ENCODE results near the gene NPEPL1. TPM values are rescaled to one million over a fixed set of nuclear protein-coding genes. Genes with fewer than 3 reads are reported as not detected.

Gene NPEPL1
- total RNA-seq, 1 experiment from 2014 or later, result 41.9 TPM

DNA sequence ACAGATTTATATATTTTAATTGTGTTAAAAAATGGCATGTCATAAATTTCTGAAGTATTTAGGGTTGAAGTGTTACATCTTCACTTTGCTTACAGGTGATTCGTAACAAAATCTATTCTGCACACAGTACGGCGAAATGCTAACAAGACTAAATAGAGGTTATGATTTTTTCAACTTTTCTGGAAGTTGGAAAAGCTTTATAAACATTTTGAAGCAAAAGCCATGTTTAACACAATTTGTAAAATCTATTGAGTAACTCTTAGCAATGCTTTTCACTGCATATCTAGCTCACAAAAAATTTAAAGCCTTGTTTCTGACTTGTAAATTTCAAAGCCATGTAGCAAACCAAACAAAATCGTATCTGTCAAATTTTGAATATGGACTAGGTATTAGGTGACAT, 38.3 kb upstream of the NPEPL1 start:
- ChIA-PET POLR2A (no interaction called here), CTCF (no interaction called here)
- no peaks in the 10 kb centered on the region for H3K27me3 Mint-ChIP-seq (ENCODE audit: insufficient read depth, unreplicated experiment)

DNA sequence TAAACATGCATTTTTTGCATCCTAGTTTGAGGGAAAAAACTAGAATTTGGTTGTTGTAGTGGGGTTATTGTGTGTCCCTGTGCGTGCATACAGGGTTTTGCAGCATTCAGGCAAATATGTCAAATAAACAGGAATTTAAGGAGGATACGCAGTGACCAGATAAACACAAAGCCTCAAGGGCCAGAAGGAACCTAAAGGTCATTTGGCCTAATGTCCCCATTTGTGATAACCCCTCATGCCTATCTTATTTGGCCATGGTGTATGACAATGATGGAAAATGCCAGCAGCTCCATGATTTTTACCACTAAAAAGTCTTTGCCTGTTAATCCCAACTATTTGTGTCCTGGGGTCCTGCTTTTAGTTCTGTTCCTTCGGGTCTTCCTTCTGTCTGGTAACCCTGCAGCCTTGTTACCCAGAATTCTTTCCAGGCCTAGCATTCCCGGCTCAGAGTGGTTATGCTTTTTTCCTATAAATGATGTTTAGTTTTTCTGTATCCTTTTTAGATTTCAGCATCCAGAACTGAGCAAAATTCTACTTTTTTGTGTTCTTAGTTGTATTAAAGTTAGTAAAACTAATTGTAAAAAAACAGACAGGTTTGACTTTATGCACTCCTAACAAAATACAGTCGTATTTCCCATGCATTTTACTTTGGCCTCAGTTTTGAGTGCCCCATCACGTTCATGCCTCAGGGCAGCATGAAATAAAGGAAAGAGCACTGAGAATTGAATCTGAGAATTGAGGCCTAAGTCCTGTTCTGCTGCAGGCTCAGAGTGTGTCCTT, 37.1 kb upstream of the NPEPL1 start:
- Histone ChIP-seq H3K4me1 (peaks cover 9% of the 10 kb centered on the region), H3K27me3 (replicated peaks; ENCODE audit: control insufficient read depth, insufficient read depth, low read length) (no peaks in the 10 kb centered on the region), H3K4me3 (ENCODE audit: low read depth, low read length) (no peak overlapping the region), H3K9me3 (no peaks in the 10 kb centered on the region), H3K36me3 (ENCODE audit: control insufficient read depth, insufficient read depth, low read length) (no peaks in the 10 kb centered on the region; the same call in 1 of the 2 replicates)
- H3K27me3 Mint-ChIP-seq (ENCODE audit: insufficient read depth, unreplicated experiment), result no peaks in the 10 kb centered on the region
- ChIA-PET POLR2A (no interaction called here), CTCF (no interaction called here)
- peaks cover 21% of the 10 kb centered on the region for H3K4me1 Mint-ChIP-seq (ENCODE audit: low read depth, unreplicated experiment)
- no peak overlapping the region for H3K4me3 Mint-ChIP-seq (ENCODE audit: unreplicated experiment)
- H3K36me3 Mint-ChIP-seq (ENCODE audit: insufficient read depth, unreplicated experiment), result peaks cover 28% of the 10 kb centered on the region
- intact Hi-C loops (cut with micrococcal nuclease; ENCODE audit: unreplicated experiment), result no loop called here
- TF ChIP-seq, protein P1, sequence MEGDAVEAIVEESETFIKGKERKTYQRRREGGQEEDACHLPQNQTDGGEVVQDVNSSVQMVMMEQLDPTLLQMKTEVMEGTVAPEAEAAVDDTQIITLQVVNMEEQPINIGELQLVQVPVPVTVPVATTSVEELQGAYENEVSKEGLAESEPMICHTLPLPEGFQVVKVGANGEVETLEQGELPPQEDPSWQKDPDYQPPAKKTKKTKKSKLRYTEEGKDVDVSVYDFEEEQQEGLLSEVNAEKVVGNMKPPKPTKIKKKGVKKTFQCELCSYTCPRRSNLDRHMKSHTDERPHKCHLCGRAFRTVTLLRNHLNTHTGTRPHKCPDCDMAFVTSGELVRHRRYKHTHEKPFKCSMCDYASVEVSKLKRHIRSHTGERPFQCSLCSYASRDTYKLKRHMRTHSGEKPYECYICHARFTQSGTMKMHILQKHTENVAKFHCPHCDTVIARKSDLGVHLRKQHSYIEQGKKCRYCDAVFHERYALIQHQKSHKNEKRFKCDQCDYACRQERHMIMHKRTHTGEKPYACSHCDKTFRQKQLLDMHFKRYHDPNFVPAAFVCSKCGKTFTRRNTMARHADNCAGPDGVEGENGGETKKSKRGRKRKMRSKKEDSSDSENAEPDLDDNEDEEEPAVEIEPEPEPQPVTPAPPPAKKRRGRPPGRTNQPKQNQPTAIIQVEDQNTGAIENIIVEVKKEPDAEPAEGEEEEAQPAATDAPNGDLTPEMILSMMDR (IDR thresholded peaks at IDR 0.05; ENCODE audit: insufficient read depth in 1 of 2, low read depth in 1 of 2, low read length in 1 of 2, severe bottlenecking in 1 of 2, unreplicated experiment in 1 of 2), result no peak
- no peaks in the 10 kb centered on the region for H3K9me3 Mint-ChIP-seq (ENCODE audit: unreplicated experiment)
- DNase-seq, result no peak
- no TSS peak for BruUV-seq (replicated peaks)
- H3K27ac Mint-ChIP-seq (ENCODE audit: unreplicated experiment), result no peak overlapping the region

More for the DNA sequence above, 38.3 kb upstream of the NPEPL1 start:
- Mint-ChIP-seq H3K27ac (ENCODE audit: unreplicated experiment) (no peak overlapping the region), H3K4me1 (ENCODE audit: low read depth, unreplicated experiment) (peaks cover 22% of the 10 kb centered on the region), H3K9me3 (ENCODE audit: unreplicated experiment) (no peaks in the 10 kb centered on the region), H3K4me3 (ENCODE audit: unreplicated experiment) (no peak overlapping the region), H3K36me3 (ENCODE audit: insufficient read depth, unreplicated experiment) (peaks cover 22% of the 10 kb centered on the region)
- Histone ChIP-seq H3K4me1 (peaks cover 15% of the 10 kb centered on the region), H3K9me3 (no peaks in the 10 kb centered on the region), H3K4me3 (ENCODE audit: low read depth, low read length) (no peak overlapping the region), H3K36me3 (ENCODE audit: control insufficient read depth, insufficient read depth, low read length) (no peaks in the 10 kb centered on the region; the same call in 1 of the 2 replicates), H3K27me3 (replicated peaks; ENCODE audit: control insufficient read depth, insufficient read depth, low read length) (no peaks in the 10 kb centered on the region)
- TF ChIP-seq, protein P1 (IDR thresholded peaks at IDR 0.05; ENCODE audit: insufficient read depth in 1 of 2, low read depth in 1 of 2, low read length in 1 of 2, severe bottlenecking in 1 of 2, unreplicated experiment in 1 of 2), result no peak
- no TSS peak for BruUV-seq (replicated peaks)
- intact Hi-C loops (cut with micrococcal nuclease; ENCODE audit: unreplicated experiment), result loop anchor here (5.0 kb wide), 2 partner anchors 38 to 198 kb away; partner anchors contain the start of genes GNAS, GNAS-AS1 and NPEPL1
- no peak for DNase-seq

DNA sequence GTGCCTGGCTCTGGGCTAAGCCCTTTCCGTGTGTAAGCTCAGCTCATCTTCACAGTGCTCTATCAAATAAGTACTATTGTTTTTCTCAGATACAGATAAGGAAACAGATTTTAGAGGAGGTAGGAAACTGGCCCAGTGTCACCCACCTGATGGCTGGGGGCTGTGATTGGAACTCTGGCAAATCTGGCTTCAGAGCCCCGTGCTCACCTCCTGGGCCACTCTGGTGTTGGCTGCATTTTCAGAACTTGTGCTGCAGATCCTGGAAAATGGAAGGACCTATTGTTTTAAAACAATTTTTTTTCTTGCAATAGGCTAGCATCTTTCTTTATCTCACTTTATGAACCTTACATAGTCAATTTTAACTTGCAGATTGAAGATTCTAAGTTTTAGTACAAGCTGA, 35.8 kb upstream of the NPEPL1 start:
- no peaks in the 10 kb centered on the region; the same call in 1 of the 2 replicates for H3K36me3 ChIP-seq (ENCODE audit: control insufficient read depth, insufficient read depth, low read length)
- CTCF ChIA-PET, result interaction anchor here (1.0 kb wide), 1 partner anchor 418 kb away, joined by 4 read pairs; no protein-coding TSS in a partner anchor
- no peaks in the 10 kb centered on the region for H3K9me3 ChIP-seq
- Mint-ChIP-seq H3K27me3 (ENCODE audit: insufficient read depth, unreplicated experiment) (no peaks in the 10 kb centered on the region), H3K9me3 (ENCODE audit: unreplicated experiment) (no peaks in the 10 kb centered on the region), H3K4me1 (ENCODE audit: low read depth, unreplicated experiment) (peaks cover 21% of the 10 kb centered on the region), H3K36me3 (ENCODE audit: insufficient read depth, unreplicated experiment) (peaks cover 25% of the 10 kb centered on the region), H3K4me3 (ENCODE audit: unreplicated experiment) (no peak overlapping the region), H3K27ac (ENCODE audit: unreplicated experiment) (no peak overlapping the region)
- H3K27me3 ChIP-seq (replicated peaks; ENCODE audit: control insufficient read depth, insufficient read depth, low read length), result no peaks in the 10 kb centered on the region
- no peak overlapping the region for H3K4me3 ChIP-seq (ENCODE audit: low read depth, low read length)
- H3K4me1 ChIP-seq, result peaks cover 9% of the 10 kb centered on the region
- intact Hi-C loops (cut with micrococcal nuclease; ENCODE audit: unreplicated experiment), result no loop called here
- TF ChIP-seq, protein P1 (IDR thresholded peaks at IDR 0.05; ENCODE audit: insufficient read depth in 1 of 2, low read depth in 1 of 2, low read length in 1 of 2, severe bottlenecking in 1 of 2, unreplicated experiment in 1 of 2), result no peak
- POLR2A ChIA-PET, result no interaction called here
- BruUV-seq (replicated peaks), result no TSS peak
- DNase-seq, result no peak

Measured in Caco-2 (cell line).